Activated T-cell treated with anti-CD3 and anti-CD28 coated beads, Interleukin-2, amount 50 U/mL, for 24 hours (primary cell): Measurements from ENCODE around the gene PTPA.

ENCODE experiments used
- DNase-seq: peaks from one replicate; pipeline ENCODE4 v3.0.0-alpha.2; 2020
- H3K27ac Mint-ChIP-seq: 2 replicates; pipeline ENCODE4 v1.8.0; 2020; ENCODE audit warnings: mild to moderate bottlenecking, mixed read lengths
- H3K27me3 Mint-ChIP-seq: 2 replicates; pipeline ENCODE4 v1.8.0; 2020; ENCODE audit warnings: mixed read lengths
- H3K36me3 Mint-ChIP-seq: 2 replicates; pipeline ENCODE4 v1.8.0; 2020; ENCODE audit warnings: low read depth, mixed read lengths
- H3K4me1 Mint-ChIP-seq: 2 replicates; pipeline ENCODE4 v1.8.0; 2020; ENCODE audit warnings: low read depth, mixed read lengths
- H3K4me3 Mint-ChIP-seq: 2 replicates; pipeline ENCODE4 v1.8.0; 2020; ENCODE audit warnings: mild to moderate bottlenecking, moderate library complexity, mixed read lengths
- H3K9me3 Mint-ChIP-seq: 2 replicates; pipeline ENCODE4 v1.8.0; 2020; ENCODE audit warnings: mixed read lengths

PTPA gene

GRCh38 chr9:129098328-129098727, 12.9 kb upstream of the PTPA start:
- Mint-ChIP-seq H3K4me1 (no peaks in the 10 kb centered on the region), H3K9me3 (no peaks in the 10 kb centered on the region), H3K4me3 (no peak overlapping the region), H3K27ac (no peak overlapping the region), H3K36me3 (peaks cover 5% of the 10 kb centered on the region), H3K27me3 (no peaks in the 10 kb centered on the region)
- no peak for DNase-seq

DNA sequence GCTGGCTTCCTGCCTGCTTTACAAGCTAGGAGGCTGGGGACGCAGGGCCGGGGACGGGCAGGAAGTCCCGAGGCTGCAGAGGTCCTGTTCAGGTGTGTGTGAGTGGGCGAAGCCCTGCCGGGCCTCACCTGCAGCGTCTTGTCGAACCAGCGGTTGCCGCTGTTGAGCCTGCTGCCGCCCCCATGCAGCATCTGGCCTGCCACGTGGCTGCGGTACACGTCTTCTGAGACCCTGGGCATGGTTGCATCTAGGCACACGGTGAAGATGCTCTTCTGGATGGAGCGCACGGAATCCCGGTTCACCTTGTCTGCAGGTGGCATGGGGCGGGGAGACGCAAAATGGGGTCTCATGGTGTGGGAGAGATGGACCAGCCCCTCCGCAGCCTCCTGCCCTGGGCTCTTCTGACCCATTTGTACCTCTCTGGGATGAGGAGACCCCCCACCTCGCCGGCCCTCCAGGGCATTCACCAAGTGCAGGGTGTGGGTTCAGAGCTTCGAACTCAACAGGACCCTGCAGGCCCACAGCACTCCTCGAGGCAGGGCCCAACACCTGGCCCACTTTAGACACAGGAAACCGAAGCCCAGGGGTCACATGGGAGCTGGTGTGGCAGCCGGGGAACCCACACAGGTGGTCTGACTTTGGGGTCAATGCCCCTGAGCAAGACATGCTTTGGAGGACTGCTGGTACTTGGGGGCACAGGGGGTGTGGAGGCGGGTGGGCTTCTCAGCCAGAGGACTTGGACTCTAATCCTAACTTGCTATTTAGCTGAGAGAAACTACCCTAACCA, 10.6 kb upstream of the PTPA start:
- Mint-ChIP-seq H3K27me3 (no peaks in the 10 kb centered on the region), H3K9me3 (no peaks in the 10 kb centered on the region), H3K4me3 (no peak overlapping the region), H3K36me3 (peaks cover 5% of the 10 kb centered on the region), H3K4me1 (no peaks in the 10 kb centered on the region), H3K27ac (no peak overlapping the region)
- no peak for DNase-seq

- Mint-ChIP-seq H3K9me3 (no peaks in the 10 kb centered on the region), H3K27me3 (no peaks in the 10 kb centered on the region), H3K27ac (no peak overlapping the region), H3K36me3 (peaks cover 3% of the 10 kb centered on the region), H3K4me3 (no peak overlapping the region), H3K4me1 (no peaks in the 10 kb centered on the region)
- DNase-seq: no peak
These were observed 9.9 kb upstream of the PTPA start for GRCh38 chr9:129101279-129101678.

- H3K4me1 Mint-ChIP-seq: no peaks in the 10 kb centered on the region
- peaks cover 3% of the 10 kb centered on the region for H3K36me3 Mint-ChIP-seq
- H3K27me3 Mint-ChIP-seq: no peaks in the 10 kb centered on the region
- H3K9me3 Mint-ChIP-seq: no peaks in the 10 kb centered on the region
- H3K4me3 Mint-ChIP-seq: no peak overlapping the region
- H3K27ac Mint-ChIP-seq: no peak overlapping the region
- DNase-seq: no peak
These were observed 9.1 kb upstream of the PTPA start for GRCh38 chr9:129102095-129102525.

GRCh38 chr9:129102791-129103594, 8.2 kb upstream of the PTPA start:
- no peaks in the 10 kb centered on the region for H3K27me3 Mint-ChIP-seq
- H3K9me3 Mint-ChIP-seq: no peaks in the 10 kb centered on the region
- no peaks in the 10 kb centered on the region for H3K4me1 Mint-ChIP-seq
- no peak overlapping the region for H3K27ac Mint-ChIP-seq
- H3K36me3 Mint-ChIP-seq: no peaks in the 10 kb centered on the region
- DNase-seq: peak; percentile 39
- no peak overlapping the region for H3K4me3 Mint-ChIP-seq

GRCh38 chr9:129103595-129103965, 7.6 kb upstream of the PTPA start:
- Mint-ChIP-seq H3K4me1 (no peaks in the 10 kb centered on the region), H3K27ac (no peak overlapping the region), H3K9me3 (no peaks in the 10 kb centered on the region), H3K4me3 (no peak overlapping the region), H3K27me3 (no peaks in the 10 kb centered on the region), H3K36me3 (no peaks in the 10 kb centered on the region)
- DNase-seq: no peak

GRCh38 chr9:129104051-129104450, 7.2 kb upstream of the PTPA start:
- no peaks in the 10 kb centered on the region for H3K27me3 Mint-ChIP-seq
- H3K27ac Mint-ChIP-seq: no peak overlapping the region
- H3K4me1 Mint-ChIP-seq: peaks cover 2% of the 10 kb centered on the region
- no peaks in the 10 kb centered on the region for H3K9me3 Mint-ChIP-seq
- DNase-seq: no peak
- H3K36me3 Mint-ChIP-seq: no peaks in the 10 kb centered on the region
- H3K4me3 Mint-ChIP-seq: no peak overlapping the region

- H3K27ac Mint-ChIP-seq: no peak overlapping the region
- H3K4me3 Mint-ChIP-seq: no peak overlapping the region
- no peak for DNase-seq
- H3K27me3 Mint-ChIP-seq: no peaks in the 10 kb centered on the region
- H3K9me3 Mint-ChIP-seq: no peaks in the 10 kb centered on the region
- H3K4me1 Mint-ChIP-seq: peaks cover 12% of the 10 kb centered on the region
- peaks cover 3% of the 10 kb centered on the region for H3K36me3 Mint-ChIP-seq
These were observed 5.1 kb upstream of the PTPA start for GRCh38 chr9:129105857-129106694.

- Mint-ChIP-seq H3K36me3 (peaks cover 13% of the 10 kb centered on the region), H3K27me3 (no peaks in the 10 kb centered on the region), H3K27ac (no peak overlapping the region), H3K4me3 (no peak overlapping the region), H3K9me3 (no peaks in the 10 kb centered on the region), H3K4me1 (peaks cover 21% of the 10 kb centered on the region)
- no peak for DNase-seq
These were observed 3.6 kb upstream of the PTPA start for GRCh38 chr9:129107651-129108050.

DNA sequence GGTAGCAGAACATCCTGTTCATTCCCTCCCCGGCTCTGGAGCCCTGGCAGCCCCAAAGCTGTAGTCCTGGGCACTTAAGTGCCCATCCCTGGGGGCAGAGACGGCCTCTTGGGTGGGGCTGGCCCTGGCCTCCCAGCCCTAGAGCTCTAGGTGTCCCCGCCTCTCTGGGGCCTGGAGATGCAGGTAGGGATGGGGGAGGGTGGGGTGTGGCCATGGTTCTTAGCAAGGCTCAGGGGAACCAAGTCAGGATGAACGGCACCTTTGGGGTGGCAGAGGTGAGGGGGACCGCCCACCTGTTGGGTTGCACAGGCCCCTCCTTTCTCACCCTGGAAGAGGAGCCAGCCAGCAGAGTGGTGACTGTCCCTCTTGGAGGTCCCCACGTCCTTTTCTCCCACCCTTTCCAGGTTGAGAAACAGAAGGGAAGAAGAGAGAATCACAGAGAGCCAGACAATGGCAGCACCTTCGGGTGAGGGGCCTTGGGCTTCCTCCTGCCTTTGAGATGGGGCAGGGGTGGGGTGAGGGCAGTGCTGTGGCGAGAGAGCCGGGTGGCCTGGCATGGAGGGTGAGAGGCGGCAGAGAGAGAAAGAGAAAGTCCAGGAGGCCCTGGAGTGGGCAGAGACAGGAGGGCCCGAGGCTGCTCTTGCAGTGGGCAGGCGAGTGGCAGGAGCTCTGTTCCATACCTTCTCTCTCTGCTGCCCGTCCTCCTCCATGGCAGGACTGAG, 3.0 kb upstream of the PTPA start:
- Mint-ChIP-seq H3K27me3 (no peaks in the 10 kb centered on the region), H3K4me3 (no peak overlapping the region), H3K4me1 (peaks cover 24% of the 10 kb centered on the region), H3K36me3 (peaks cover 13% of the 10 kb centered on the region), H3K9me3 (no peaks in the 10 kb centered on the region), H3K27ac (no peak overlapping the region)
- no peak for DNase-seq

DNA sequence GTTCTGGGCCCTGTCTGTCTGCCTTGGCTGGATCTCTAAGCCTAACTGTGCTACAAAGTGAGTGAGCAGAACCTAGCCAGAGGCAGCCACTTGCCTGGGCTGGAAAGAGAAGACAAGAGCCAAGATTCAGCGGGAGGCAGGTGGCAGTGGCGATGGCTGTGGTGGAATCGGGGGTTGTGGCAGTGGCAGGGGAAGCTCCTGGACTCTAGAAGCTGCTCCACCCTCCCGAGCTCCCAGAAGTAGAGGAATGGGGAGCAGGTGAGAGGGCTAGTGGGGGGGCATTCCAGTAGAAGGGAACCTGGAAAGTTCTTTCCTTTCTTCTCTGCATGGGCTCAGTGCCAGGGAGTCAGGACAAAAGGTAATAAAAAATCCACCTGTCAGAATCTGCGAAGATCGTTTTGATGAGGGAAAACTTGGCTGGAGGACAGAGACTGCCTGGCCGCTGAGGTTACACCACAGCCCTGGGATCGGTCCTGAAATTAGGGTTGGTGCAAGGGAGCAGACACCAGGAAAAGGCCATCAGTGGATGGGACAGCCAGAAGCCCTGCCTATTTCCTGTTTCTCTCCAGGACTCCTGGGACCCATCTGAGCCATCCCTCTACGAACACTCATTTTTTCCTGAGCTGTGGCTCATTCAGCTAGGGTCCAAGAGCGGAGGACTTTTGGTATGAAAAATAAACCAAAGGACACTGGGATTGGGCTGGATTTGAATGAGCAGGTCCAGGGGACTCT, 2.2 kb upstream of the PTPA start:
- Mint-ChIP-seq H3K4me1 (peaks cover 30% of the 10 kb centered on the region), H3K27me3 (no peaks in the 10 kb centered on the region), H3K36me3 (peaks cover 15% of the 10 kb centered on the region), H3K27ac (no peak overlapping the region), H3K9me3 (no peaks in the 10 kb centered on the region), H3K4me3 (peak overlapping the region; percentile 97)
- no peak for DNase-seq

- no peaks in the 10 kb centered on the region for H3K9me3 Mint-ChIP-seq
- no peak for DNase-seq
- peak overlapping the region; percentile 97 for H3K4me3 Mint-ChIP-seq
- no peak overlapping the region for H3K27ac Mint-ChIP-seq
- H3K36me3 Mint-ChIP-seq: peaks cover 15% of the 10 kb centered on the region
- H3K27me3 Mint-ChIP-seq: no peaks in the 10 kb centered on the region
- H3K4me1 Mint-ChIP-seq: peaks cover 33% of the 10 kb centered on the region
These were observed 1.7 kb upstream of the PTPA start for GRCh38 chr9:129109537-129109903.

GRCh38 chr9:129109952-129110739, 1.1 kb upstream of the PTPA start:
- Mint-ChIP-seq H3K27ac (no peak overlapping the region), H3K4me1 (peaks cover 39% of the 10 kb centered on the region), H3K36me3 (peaks cover 15% of the 10 kb centered on the region), H3K9me3 (no peaks in the 10 kb centered on the region), H3K27me3 (no peaks in the 10 kb centered on the region), H3K4me3 (peak overlapping the region; percentile 97)
- no peak for DNase-seq
